Activated CD8-positive, alpha-beta memory T cell treated with anti-CD3 and anti-CD28 coated beads for 36 hours (primary cell): ENCODE results near the gene SUN3. TPM values are rescaled to one million over a fixed set of nuclear protein-coding genes. Genes with fewer than 3 reads are reported as not detected.

ENCODE experiments used
- CTCF ChIA-PET: fragments of 350-600 bp; sonication (Branson Sonifier 250); formaldehyde crosslinking; loops from one replicate; lab custom pipeline; 2021; ENCODE audit warnings: antibody characterized with exemption; lab: Charles Lee
- POLR2A ChIA-PET: fragments of 350-600 bp; sonication (Branson Sonifier 250); formaldehyde crosslinking; loops from one replicate; lab custom pipeline; 2021; ENCODE audit warnings: antibody characterized with exemption; lab: Charles Lee
- total RNA-seq, 2 experiments: library from RNA; stranded (reverse); gene quantifications; one replicate each; pipeline ENCODE4 v1.2.3, GENCODE V29; 2021

Gene SUN3
- not detected for total RNA-seq

- POLR2A ChIA-PET: no interaction called here
- CTCF ChIA-PET: no interaction called here
Observed at GRCh38 chr7:48028938-48029337, at the start of gene SUN3. TSS of gene SUN3 (minus strand) at chr7:48029107. CDS start at chr7:48028938, 169 bp downstream.

- CTCF ChIA-PET: no interaction called here
Observed at GRCh38 chr7:48078470-48078869, 49.6 kb upstream of the SUN3 start.

GRCh38 chr7:48077423-48077822 is 48.5 kb upstream of the SUN3 start:
- ChIA-PET POLR2A (no interaction called here), CTCF (no interaction called here)

More at GRCh38 chr7:48078470-48078869, 49.6 kb upstream of the SUN3 start:
- POLR2A ChIA-PET: interaction anchor here (0.7 kb wide), 1 partner anchor 18 kb away, joined by 3 read pairs; no protein-coding TSS in a partner anchor

- ChIA-PET CTCF (no interaction called here), POLR2A (no interaction called here)
Observed at GRCh38 chr7:48074204-48074654, 45.3 kb upstream of the SUN3 start.

- ChIA-PET CTCF (no interaction called here), POLR2A (interaction anchor here (0.7 kb wide), 1 partner anchor 35 kb away, joined by 3 read pairs; no protein-coding TSS in a partner anchor)
Observed at GRCh38 chr7:48067475-48067874, 38.6 kb upstream of the SUN3 start.

- ChIA-PET CTCF (interaction anchor here (0.6 to 1.2 kb wide), 2 partner anchors 17 to 72 kb away, joined by 3 to 4 read pairs; no protein-coding TSS in a partner anchor), POLR2A (no interaction called here)
Observed at GRCh38 chr7:48063985-48064384, 35.1 kb upstream of the SUN3 start.

GRCh38 chr7:48059706-48060105 is 30.8 kb upstream of the SUN3 start:
- ChIA-PET POLR2A (no interaction called here), CTCF (no interaction called here)

- ChIA-PET POLR2A (no interaction called here), CTCF (no interaction called here)
Observed at GRCh38 chr7:48058990-48059389, 30.1 kb upstream of the SUN3 start.

GRCh38 chr7:48053736-48054135 is 24.8 kb upstream of the SUN3 start:
- CTCF ChIA-PET: no interaction called here
- POLR2A ChIA-PET: no interaction called here

- ChIA-PET CTCF (no interaction called here), POLR2A (no interaction called here)
Observed at GRCh38 chr7:48052748-48053147, 23.8 kb upstream of the SUN3 start.

- CTCF ChIA-PET: interaction anchor here (1.0 kb wide), 1 partner anchor 11 kb away, joined by 3 read pairs; no protein-coding TSS in a partner anchor
- POLR2A ChIA-PET: no interaction called here
Observed at GRCh38 chr7:48049850-48050249, 20.9 kb upstream of the SUN3 start.

- CTCF ChIA-PET: no interaction called here
- POLR2A ChIA-PET: no interaction called here
Observed at GRCh38 chr7:48048113-48048512, 19.2 kb upstream of the SUN3 start.

- POLR2A ChIA-PET: no interaction called here
- CTCF ChIA-PET: no interaction called here
Observed at GRCh38 chr7:48046458-48046857, 17.6 kb upstream of the SUN3 start.

GRCh38 chr7:48045195-48045765 is 16.4 kb upstream of the SUN3 start:
- ChIA-PET CTCF (no interaction called here), POLR2A (interaction anchor here (0.6 kb wide), 1 partner anchor 49 kb away, joined by 4 read pairs; no protein-coding TSS in a partner anchor)

GRCh38 chr7:48042636-48043035 is 13.7 kb upstream of the SUN3 start:
- POLR2A ChIA-PET: no interaction called here
- CTCF ChIA-PET: interaction anchor here (0.6 to 0.7 kb wide), 2 partner anchors 144 to 146 kb away, joined by 3 read pairs; no protein-coding TSS in a partner anchor

- ChIA-PET POLR2A (no interaction called here), CTCF (no interaction called here)
Observed at GRCh38 chr7:48042216-48042615, 13.3 kb upstream of the SUN3 start.

GRCh38 chr7:48041653-48041970 is 12.7 kb upstream of the SUN3 start:
- CTCF ChIA-PET: interaction anchor here (1.0 kb wide), 1 partner anchor 50 kb away, joined by 5 read pairs; no protein-coding TSS in a partner anchor
- POLR2A ChIA-PET: no interaction called here

GRCh38 chr7:48040944-48041652 is 12.2 kb upstream of the SUN3 start:
- ChIA-PET CTCF (interaction anchor here (1.0 kb wide), 1 partner anchor 50 kb away, joined by 5 read pairs; no protein-coding TSS in a partner anchor), POLR2A (no interaction called here)

- ChIA-PET CTCF (interaction anchor here (0.6 to 1.5 kb wide), 2 partner anchors 11 to 72 kb away, joined by 3 to 5 read pairs; no protein-coding TSS in a partner anchor), POLR2A (no interaction called here)
Observed at GRCh38 chr7:48038815-48039506, 10.1 kb upstream of the SUN3 start.

- POLR2A ChIA-PET: no interaction called here
- CTCF ChIA-PET: interaction anchor here (0.9 to 1.1 kb wide), 2 partner anchors 47 to 74 kb away, joined by 3 to 4 read pairs; no protein-coding TSS in a partner anchor
Observed at GRCh38 chr7:48035967-48036478, 7.1 kb upstream of the SUN3 start.
